ENCODE measurements around the gene ORAI3.

GRCh38 chr16:30996324-30996984, 47.6 kb downstream of the ORAI3 start:
- TF ChIP-seq POLR2A (IDR thresholded peaks at IDR 0.05): no peak
- no peak for TF ChIP-seq CTCF (IDR thresholded peaks at IDR 0.05 in 4 of 5, conservative IDR thresholded peaks at IDR 0.05 in 1 of 5)

Data from gastrocnemius medialis (tissue), 4 donors.